ENCODE results near the gene GCAT. TPM values are rescaled to one million over a fixed set of nuclear protein-coding genes. Genes with fewer than 3 reads are reported as not detected.
A peak's percentile ranks its signal among the peaks of the same experiment; 100 is the strongest.

Gene GCAT
- total and polyA plus RNA-seq, 2 of the 13 experiments (the other 11 are each of a cell fraction or from before 2014, with no cell fraction given): 28.0 to 50.3 TPM

DNA sequence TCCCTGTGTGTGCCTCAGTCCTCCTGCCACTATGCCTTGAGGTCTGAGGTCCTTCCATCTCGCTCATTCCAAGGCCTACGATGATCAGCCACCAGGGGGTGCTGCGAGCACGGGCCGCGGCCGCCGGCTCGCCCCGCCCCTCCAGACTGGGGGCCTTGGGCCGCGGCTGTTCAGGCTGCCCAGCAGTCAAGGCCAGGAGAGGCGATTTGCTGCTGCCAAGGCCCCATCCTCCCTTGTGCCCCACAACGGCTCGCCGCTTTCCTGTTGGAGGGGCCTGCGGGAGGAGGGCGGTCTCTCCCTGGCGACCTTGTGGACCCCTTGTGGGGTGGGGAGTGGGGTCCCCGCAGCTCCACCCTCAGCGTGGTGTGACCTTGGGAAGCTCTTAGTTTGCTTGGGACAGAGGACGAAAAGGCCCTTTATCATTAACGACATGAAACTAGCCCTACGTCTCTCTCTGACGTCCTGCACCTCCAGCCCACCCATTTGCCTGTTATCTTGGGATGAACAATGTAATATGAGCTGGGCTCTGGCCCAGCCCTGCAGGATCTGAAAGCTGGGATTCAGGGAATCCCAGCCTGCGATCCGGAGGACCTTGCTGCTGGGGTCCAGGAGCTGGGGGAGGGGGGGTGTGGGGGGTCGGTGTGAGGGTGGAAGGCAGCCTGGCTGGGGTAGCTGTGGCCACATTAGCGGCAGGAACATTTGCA lies 10.1 kb downstream of the GCAT start (continued):
- TF ChIP-seq ELF4 (CRISPR knock-in tag; IDR thresholded peaks at IDR 0.05; ENCODE audit: borderline replicate concordance): no peak
- TF ChIP-seq CEBPB (IDR thresholded peaks at IDR 0.05; ENCODE audit: borderline replicate concordance, low read depth, low read length): no peak
- TF ChIP-seq ZNF619 (CRISPR knock-in tag; IDR thresholded peaks at IDR 0.05): peak; percentile 97
- peak; percentile 51; the same call in 1 of the 2 replicates for TF ChIP-seq TAF1 (CRISPR knock-in tag; IDR thresholded peaks at IDR 0.05)
- TF ChIP-seq TCF7 (IDR thresholded peaks at IDR 0.05; ENCODE audit: low read depth): 0 out of 2 replicates have a peak, but pooled peaks have one; percentile 16
- TF ChIP-seq, protein P1, sequence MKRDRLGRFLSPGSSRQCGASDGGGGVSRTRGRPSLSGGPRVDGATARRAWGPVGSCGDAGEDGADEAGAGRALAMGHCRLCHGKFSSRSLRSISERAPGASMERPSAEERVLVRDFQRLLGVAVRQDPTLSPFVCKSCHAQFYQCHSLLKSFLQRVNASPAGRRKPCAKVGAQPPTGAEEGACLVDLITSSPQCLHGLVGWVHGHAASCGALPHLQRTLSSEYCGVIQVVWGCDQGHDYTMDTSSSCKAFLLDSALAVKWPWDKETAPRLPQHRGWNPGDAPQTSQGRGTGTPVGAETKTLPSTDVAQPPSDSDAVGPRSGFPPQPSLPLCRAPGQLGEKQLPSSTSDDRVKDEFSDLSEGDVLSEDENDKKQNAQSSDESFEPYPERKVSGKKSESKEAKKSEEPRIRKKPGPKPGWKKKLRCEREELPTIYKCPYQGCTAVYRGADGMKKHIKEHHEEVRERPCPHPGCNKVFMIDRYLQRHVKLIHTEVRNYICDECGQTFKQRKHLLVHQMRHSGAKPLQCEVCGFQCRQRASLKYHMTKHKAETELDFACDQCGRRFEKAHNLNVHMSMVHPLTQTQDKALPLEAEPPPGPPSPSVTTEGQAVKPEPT (CRISPR knock-in tag; IDR thresholded peaks at IDR 0.05; ENCODE audit: low read depth): no peak
- peak; percentile 54; the same call in 1 of the 2 replicates for TF ChIP-seq FOXA3 (CRISPR knock-in tag; IDR thresholded peaks at IDR 0.05)
- TF ChIP-seq AHR (CRISPR knock-in tag; IDR thresholded peaks at IDR 0.05): 0 out of 2 replicates have a peak, but pooled peaks have one; percentile 50
- TF ChIP-seq, protein P2, sequence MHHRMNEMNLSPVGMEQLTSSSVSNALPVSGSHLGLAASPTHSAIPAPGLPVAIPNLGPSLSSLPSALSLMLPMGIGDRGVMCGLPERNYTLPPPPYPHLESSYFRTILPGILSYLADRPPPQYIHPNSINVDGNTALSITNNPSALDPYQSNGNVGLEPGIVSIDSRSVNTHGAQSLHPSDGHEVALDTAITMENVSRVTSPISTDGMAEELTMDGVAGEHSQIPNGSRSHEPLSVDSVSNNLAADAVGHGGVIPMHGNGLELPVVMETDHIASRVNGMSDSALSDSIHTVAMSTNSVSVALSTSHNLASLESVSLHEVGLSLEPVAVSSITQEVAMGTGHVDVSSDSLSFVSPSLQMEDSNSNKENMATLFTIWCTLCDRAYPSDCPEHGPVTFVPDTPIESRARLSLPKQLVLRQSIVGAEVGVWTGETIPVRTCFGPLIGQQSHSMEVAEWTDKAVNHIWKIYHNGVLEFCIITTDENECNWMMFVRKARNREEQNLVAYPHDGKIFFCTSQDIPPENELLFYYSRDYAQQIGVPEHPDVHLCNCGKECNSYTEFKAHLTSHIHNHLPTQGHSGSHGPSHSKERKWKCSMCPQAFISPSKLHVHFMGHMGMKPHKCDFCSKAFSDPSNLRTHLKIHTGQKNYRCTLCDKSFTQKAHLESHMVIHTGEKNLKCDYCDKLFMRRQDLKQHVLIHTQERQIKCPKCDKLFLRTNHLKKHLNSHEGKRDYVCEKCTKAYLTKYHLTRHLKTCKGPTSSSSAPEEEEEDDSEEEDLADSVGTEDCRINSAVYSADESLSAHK (CRISPR knock-in tag; IDR thresholded peaks at IDR 0.05; ENCODE audit: borderline replicate concordance): no peak
- TF ChIP-seq, protein P3, sequence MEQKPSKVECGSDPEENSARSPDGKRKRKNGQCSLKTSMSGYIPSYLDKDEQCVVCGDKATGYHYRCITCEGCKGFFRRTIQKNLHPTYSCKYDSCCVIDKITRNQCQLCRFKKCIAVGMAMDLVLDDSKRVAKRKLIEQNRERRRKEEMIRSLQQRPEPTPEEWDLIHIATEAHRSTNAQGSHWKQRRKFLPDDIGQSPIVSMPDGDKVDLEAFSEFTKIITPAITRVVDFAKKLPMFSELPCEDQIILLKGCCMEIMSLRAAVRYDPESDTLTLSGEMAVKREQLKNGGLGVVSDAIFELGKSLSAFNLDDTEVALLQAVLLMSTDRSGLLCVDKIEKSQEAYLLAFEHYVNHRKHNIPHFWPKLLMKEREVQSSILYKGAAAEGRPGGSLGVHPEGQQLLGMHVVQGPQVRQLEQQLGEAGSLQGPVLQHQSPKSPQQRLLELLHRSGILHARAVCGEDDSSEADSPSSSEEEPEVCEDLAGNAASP (CRISPR knock-in tag; IDR thresholded peaks at IDR 0.05; ENCODE audit: borderline replicate concordance): peak; percentile 86
- TF ChIP-seq KDM5B (CRISPR knock-in tag; IDR thresholded peaks at IDR 0.05; ENCODE audit: borderline replicate concordance): peak; percentile 59; the same call in 1 of the 2 replicates
- peak; percentile 79; the same call in 1 of the 2 replicates for TF ChIP-seq ZNF274 (CRISPR knock-in tag; IDR thresholded peaks at IDR 0.05)
- TF ChIP-seq, protein P4, sequence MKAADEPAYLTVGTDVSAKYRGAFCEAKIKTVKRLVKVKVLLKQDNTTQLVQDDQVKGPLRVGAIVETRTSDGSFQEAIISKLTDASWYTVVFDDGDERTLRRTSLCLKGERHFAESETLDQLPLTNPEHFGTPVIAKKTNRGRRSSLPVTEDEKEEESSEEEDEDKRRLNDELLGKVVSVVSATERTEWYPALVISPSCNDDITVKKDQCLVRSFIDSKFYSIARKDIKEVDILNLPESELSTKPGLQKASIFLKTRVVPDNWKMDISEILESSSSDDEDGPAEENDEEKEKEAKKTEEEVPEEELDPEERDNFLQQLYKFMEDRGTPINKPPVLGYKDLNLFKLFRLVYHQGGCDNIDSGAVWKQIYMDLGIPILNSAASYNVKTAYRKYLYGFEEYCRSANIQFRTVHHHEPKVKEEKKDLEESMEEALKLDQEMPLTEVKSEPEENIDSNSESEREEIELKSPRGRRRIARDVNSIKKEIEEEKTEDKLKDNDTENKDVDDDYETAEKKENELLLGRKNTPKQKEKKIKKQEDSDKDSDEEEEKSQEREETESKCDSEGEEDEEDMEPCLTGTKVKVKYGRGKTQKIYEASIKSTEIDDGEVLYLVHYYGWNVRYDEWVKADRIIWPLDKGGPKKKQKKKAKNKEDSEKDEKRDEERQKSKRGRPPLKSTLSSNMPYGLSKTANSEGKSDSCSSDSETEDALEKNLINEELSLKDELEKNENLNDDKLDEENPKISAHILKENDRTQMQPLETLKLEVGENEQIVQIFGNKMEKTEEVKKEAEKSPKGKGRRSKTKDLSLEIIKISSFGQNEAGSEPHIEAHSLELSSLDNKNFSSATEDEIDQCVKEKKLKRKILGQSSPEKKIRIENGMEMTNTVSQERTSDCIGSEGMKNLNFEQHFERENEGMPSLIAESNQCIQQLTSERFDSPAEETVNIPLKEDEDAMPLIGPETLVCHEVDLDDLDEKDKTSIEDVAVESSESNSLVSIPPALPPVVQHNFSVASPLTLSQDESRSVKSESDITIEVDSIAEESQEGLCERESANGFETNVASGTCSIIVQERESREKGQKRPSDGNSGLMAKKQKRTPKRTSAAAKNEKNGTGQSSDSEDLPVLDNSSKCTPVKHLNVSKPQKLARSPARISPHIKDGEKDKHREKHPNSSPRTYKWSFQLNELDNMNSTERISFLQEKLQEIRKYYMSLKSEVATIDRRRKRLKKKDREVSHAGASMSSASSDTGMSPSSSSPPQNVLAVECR (CRISPR knock-in tag; IDR thresholded peaks at IDR 0.05; ENCODE audit: borderline replicate concordance): peak; percentile 88; the same call in 1 of the 2 replicates
- peak; percentile 82 for TF ChIP-seq BCL6 (CRISPR knock-in tag; IDR thresholded peaks at IDR 0.05)
- TF ChIP-seq HIVEP1 (CRISPR knock-in tag; IDR thresholded peaks at IDR 0.05): peak; percentile 78
- TF ChIP-seq HDAC6 (IDR thresholded peaks at IDR 0.05; ENCODE audit: low read depth, low read length): no peak
- TF ChIP-seq ZNF501 (CRISPR knock-in tag; IDR thresholded peaks at IDR 0.05): peak; percentile 92
